ENCODE measurements around the gene MON2.
A peak's percentile ranks its signal among the peaks of the same experiment; 100 is the strongest.
"Not testable (repeated sequence)": the region's sequence is repeated elsewhere in the genome, so short reads cannot be mapped to it uniquely, and the experiment has no call there.

MON2 gene, protein sequence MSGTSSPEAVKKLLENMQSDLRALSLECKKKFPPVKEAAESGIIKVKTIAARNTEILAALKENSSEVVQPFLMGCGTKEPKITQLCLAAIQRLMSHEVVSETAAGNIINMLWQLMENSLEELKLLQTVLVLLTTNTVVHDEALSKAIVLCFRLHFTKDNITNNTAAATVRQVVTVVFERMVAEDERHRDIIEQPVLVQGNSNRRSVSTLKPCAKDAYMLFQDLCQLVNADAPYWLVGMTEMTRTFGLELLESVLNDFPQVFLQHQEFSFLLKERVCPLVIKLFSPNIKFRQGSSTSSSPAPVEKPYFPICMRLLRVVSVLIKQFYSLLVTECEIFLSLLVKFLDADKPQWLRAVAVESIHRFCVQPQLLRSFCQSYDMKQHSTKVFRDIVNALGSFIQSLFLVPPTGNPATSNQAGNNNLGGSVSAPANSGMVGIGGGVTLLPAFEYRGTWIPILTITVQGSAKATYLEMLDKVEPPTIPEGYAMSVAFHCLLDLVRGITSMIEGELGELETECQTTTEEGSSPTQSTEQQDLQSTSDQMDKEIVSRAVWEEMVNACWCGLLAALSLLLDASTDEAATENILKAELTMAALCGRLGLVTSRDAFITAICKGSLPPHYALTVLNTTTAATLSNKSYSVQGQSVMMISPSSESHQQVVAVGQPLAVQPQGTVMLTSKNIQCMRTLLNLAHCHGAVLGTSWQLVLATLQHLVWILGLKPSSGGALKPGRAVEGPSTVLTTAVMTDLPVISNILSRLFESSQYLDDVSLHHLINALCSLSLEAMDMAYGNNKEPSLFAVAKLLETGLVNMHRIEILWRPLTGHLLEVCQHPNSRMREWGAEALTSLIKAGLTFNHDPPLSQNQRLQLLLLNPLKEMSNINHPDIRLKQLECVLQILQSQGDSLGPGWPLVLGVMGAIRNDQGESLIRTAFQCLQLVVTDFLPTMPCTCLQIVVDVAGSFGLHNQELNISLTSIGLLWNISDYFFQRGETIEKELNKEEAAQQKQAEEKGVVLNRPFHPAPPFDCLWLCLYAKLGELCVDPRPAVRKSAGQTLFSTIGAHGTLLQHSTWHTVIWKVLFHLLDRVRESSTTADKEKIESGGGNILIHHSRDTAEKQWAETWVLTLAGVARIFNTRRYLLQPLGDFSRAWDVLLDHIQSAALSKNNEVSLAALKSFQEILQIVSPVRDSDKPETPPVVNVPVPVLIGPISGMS (N-terminal part only)

DNA sequence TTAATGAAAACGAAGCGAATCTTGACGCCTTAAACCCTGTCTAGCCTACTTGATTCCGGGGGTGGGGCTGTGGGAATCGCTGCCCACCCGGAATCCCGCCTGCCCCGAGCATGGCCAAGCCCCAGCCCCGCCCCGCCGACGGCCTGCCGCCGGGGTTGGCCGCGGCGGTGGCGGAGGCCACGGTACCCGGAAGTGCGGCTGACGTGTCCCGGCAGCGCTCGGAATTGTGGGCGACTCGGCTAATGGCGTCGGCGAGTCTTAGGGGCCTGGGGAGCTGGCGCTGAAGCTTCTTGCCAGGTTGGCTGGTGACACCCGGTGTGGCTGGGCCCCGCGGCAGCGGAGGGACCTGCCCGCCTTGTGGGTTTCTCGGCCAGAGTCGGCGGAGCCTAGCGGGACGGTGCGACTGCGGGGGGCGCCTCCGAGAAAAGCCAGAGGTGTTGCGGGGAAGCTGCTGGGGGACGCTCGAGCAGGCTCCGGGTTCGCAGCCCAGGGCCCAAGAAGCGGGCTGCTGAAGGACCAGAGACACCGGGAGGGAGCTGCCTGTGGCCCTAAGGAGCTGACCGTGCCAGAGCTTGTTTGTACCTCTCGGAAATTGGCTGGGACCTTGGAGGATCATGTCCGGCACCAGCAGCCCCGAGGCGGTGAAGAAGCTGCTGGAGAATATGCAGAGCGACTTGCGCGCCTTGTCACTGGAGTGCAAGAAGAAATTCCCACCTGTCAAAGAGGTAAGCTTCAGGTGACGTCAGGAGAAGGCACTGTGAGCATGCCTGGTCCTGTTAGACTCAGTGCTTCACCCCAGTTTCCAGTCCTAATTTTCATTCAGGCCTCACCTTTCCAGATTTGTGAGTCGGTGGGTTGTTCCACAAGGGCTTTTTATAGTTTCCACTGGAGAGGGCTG is at the start of gene MON2:
Gene MON2, plus strand, starts transcription at position 233 of the 898 bp plus-strand sequence. Its CDS starts 382 bp downstream, at position 615.
- peak; percentile 92 for DNase-seq (ENCODE audit: low spot score)

GRCh38 chr12:62426089-62426488 is 40.5 kb upstream of the MON2 start:
- no peak for DNase-seq (ENCODE audit: low spot score)

- DNase-seq (ENCODE audit: low spot score): no peak
Measured at GRCh38 chr12:62429457-62429856, 37.2 kb upstream of the MON2 start.

DNA sequence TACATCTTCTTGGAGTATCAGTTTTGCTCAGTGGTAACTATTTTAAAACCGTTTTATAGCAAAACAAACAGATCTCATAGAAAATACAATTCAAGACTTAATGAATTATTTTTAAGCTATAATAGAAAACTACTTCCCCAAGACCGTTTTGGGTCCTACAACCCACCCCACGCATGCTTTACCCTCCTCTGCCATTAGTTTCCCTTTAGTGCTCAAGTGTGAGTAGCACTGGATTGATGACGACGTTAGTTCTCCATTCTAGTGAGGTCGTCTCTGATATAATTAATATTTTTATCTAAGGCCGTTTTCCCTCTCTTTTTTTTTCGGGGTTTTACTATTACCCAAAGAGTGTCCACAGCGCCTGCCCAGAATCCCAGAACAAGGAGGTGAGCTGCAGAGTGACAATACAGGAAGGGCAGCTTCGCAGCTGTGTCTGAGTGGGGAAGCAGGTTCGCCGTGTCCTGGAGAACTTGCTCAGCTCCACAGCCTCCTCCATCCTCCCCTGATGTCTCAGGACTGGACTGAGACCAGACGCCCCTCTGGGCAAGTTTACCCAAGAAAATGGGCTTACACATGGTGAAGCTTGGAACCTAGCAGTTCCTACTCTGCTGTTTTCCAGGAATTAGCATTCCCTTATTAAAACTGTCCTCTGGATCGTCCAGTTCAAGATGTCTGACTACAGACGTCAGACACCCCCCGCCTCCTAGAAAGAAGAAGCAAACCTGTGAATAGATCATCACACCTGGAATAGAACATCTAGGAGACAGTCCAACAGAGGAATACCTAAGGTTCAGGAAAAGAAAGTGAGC is 31.9 kb upstream of the MON2 start:
- peak; percentile 2 for DNase-seq (ENCODE audit: low spot score)

DNA sequence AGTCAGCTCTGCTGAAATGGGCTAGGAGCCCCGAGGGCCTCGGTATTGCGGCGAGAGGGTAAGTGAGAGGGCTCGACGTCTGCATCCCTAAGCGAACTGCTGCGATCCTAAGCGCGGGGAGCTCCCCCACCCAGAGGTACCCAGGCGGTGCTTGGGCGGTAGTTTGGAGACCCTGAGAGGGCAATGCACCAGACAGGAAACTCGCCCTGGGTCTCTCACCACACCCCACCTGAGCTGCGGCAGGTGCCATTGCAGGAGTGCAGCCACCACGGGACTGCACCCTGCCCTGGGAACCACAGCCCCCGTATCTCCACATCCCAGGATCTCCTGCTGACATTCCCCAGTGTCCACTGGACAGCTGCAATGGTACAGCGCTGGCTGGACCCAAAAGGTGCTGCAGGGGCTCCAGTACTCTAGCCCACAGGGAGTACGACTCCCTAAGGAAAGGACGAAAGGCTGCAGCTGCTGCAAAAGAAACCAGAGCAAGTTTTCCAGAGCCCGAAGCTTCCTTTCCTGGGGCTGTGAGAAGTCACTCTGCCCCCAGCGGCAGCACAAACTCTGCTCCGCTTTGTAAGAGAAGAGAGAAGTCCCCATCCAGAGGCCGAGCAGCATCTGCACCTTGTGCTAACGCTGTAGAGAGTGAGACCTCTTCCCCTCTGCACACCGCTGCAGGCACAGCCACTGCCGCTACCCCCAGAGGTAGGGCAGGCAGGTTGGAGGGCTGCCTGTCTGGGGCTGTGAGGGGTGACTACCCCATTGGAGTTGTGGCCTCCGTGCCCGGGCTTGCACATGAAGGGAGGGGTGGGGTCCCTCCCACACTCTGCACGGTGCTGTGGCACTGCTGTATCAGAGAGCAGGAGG is 31.1 kb upstream of the MON2 start:
- DNase-seq (ENCODE audit: low spot score): peak; percentile 69

DNA sequence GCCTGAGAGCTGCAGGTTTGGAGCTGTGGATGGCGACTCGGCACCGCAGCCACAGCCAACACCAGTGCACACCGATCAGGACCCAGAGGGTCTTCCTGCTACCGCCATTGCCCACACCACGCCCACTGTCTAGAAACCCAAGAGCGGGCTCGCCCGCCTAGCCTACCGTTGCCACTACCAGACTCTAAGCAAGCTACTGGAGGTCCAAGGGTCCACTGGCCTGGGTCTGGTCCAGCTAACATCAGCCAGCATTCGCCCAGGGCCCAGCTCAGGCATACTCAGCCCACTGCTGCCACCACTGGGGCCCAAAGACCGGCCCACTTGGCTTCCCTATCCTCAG is 30.5 kb upstream of the MON2 start:
- no peak for DNase-seq (ENCODE audit: low spot score)

GRCh38 chr12:62438098-62438692 is 28.4 kb upstream of the MON2 start:
- DNase-seq (ENCODE audit: low spot score): peak; percentile 71

DNA sequence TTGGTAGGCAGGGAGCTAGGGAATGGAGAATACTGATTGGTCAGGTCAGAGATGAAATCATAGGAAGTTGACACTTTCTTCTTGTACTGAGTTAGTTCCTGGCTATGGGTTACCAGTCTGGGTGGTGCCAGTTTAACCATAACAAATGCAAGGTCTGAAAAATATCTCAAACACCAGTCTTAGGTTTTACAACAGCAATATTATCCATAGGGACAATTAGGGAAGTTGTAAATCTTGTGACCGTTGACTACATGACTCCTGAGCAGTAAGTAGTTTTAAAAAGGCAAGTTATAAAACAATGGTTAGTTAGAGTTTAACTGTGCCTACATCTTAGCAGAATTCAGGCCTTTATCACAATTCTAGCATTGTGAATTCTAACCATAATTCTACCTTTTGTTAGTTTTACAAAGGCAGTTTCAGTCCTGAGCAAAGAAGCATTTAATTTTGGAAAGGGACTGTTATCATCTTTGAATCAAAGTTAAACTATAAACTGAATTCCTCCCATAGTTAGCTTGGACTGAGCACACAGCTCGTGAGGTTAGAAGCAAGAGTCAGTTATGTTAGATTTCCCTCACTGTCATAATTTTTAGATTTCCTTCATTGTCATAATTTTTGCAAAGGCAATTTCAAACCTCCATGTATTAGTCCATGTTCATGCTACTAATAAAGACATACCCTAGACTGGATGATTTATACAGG is 19.7 kb upstream of the MON2 start:
- no peak for DNase-seq (ENCODE audit: low spot score)

DNA sequence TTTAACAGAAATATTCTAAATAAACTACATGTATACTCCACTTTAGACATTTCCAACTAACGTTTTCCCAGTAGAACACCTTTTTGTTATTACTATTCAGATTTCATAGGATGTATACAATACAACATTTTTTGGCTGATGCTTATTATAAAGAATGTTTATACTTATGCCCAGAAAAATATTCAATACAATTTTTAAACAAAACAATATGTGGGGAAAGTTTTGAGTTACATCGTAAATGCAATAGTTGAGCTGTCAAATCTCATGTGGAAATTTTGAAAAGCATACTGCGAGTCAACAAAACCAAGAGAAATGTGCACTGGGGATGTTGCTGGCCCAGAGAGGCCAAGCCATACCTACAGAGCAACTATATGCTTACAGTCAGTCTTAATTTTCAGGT is 18.2 kb upstream of the MON2 start:
- DNase-seq (ENCODE audit: low spot score): no peak

- DNase-seq (ENCODE audit: low spot score): not testable (repeated sequence)
Measured at GRCh38 chr12:62455429-62455828, 11.2 kb upstream of the MON2 start.

DNA sequence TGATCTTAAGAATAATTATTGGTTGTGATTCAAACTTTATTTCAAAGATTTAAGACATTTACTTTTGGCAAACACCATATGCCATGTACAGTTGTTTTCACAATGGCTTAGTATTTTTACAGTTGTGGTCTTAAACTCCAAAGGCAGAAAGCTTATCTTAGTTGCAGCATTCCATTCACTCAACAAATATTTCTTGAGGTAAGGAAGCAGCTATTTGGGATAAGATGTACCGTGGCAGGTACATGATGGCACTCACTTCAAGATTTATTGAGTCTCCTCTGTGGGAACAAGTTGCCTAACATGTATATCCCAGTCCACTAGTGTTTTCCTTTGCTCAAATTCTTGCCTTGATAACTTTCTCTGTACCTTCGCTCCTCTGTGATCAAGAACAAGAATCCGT is 8.0 kb upstream of the MON2 start:
- DNase-seq (ENCODE audit: low spot score): no peak

DNA sequence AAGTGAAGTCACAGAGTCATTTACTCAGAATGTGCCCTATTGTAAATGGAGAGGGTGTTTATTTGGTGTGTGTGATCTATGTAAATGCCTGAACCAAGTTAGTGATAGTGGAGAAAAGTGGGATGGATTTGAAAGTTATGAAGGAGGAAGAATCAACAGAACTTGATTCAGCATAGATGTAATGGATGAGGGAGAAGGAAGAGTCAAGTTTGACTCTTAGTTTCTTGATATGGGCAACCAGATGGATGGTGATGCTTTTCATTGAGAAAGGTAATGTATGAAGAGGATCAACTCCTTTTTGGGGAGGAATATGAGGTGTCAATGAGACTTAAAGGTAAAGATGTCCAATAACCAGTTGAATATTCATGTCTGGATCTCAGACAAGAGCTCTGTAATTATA is 6.7 kb upstream of the MON2 start:
- no peak for DNase-seq (ENCODE audit: low spot score)

DNA sequence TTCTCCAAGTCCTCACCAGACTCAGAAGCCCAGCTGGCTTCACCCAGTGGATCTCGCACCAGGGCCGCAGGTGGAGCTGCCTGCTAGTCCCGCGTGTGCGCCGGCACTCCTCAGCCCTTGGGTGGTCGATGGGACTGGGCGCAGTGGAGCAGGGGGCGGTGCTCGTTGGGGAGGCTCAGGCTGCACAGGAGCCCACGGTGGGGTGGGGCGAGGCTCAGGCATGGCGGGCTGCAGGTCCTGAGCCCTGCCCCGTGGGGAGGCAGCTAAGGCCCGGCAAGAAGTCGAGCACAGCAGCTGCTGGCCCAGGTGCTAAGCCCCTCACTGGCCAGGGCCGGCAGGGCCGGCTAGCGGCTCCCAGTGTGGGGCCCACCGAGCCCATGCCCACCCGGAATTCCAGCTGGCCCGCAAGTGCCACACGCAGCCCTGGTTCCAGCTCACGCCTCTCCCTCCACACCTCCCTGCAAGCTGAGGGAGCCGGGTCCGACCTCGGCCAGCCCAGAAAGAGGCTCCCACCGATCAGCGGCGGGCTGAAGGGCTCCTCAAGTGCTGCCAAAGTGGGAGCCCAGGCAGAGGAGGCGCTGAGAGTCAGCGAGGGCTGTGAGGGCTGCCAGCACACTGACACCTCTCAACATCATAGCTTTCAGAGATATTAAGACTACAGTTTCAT is 5.3 kb upstream of the MON2 start:
- DNase-seq (ENCODE audit: low spot score): not testable (repeated sequence)

GRCh38 chr12:62463252-62463651 is 3.4 kb upstream of the MON2 start:
- not testable (repeated sequence) for DNase-seq (ENCODE audit: low spot score)

- peak; percentile 47 for DNase-seq (ENCODE audit: low spot score)
Measured at GRCh38 chr12:62466018-62466593, 520 bp upstream of the MON2 start.

- no peak for DNase-seq (ENCODE audit: low spot score)
Measured at GRCh38 chr12:62468397-62468796, 1.8 kb downstream of the MON2 start.

- no peak for DNase-seq (ENCODE audit: low spot score)
Measured at GRCh38 chr12:62468935-62469334, 2.3 kb downstream of the MON2 start.

- no peak for DNase-seq (ENCODE audit: low spot score)
Measured at GRCh38 chr12:62469704-62470103, 3.1 kb downstream of the MON2 start.
